ENCODE results near the gene CRLF2.

CRLF2 gene

DNA sequence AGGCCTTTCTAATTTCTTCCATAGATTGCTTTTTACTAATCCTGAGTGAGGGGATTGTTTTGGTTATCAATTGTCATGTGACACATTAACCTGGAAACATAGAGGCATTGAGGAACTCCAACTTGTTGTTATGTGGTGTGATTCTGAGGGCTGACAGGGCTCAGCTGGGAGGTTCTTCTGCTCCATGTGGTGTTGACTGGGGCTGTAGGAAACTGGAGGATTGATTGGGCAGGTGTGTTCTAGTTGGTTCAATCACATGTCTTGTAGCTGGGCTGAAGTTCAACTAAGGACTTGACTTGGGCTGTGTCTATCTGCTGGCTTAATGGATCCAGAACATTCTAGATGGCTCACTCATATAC is 10.8 kb upstream of the CRLF2 start:
- no peak for TF ChIP-seq CTCF (IDR thresholded peaks at IDR 0.05; ENCODE audit: extremely low read depth, missing control alignments)
- no peak for DNase-seq (ENCODE audit: low spot score)

DNA sequence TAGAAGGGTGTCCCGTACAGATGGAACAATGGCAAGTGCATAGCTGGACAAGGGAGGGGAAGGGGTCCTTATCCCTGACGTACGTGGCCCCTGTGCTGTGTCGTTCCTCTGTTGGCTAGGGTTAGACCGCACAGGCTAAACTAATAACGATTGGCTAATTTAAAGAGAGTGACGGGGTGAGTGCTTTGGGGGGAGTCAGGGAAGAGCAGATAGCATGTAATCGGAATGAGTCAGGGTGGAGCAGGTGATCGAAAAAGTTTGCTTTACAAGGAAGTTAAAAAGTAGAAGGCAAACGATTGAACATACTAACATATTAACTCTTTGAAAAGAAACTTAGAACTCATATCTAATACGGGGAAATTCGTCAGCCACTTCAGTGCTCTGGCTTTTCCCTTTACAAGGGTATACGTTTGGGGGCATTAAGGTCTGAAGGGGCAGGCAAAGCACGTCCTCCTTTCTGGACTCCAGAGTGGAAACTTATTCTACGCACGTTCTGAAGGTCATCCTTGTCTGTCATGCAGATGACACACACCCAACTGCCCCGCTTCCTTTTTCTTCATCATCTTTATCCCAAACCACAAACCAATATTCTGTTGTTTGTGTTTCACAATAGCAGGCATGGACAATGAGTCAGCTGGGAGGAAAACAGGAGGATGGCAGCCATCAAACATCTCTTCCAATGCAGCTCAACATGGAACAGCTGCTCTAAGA is 10.2 kb upstream of the CRLF2 start:
- no peak for TF ChIP-seq CTCF (IDR thresholded peaks at IDR 0.05; ENCODE audit: extremely low read depth, missing control alignments)
- DNase-seq (ENCODE audit: low spot score), result no peak

GRCh38 chrX:1221296-1221845 is 8.9 kb upstream of the CRLF2 start:
- no peak for DNase-seq (ENCODE audit: low spot score)
- no peak for TF ChIP-seq CTCF (IDR thresholded peaks at IDR 0.05; ENCODE audit: extremely low read depth, missing control alignments)

DNA sequence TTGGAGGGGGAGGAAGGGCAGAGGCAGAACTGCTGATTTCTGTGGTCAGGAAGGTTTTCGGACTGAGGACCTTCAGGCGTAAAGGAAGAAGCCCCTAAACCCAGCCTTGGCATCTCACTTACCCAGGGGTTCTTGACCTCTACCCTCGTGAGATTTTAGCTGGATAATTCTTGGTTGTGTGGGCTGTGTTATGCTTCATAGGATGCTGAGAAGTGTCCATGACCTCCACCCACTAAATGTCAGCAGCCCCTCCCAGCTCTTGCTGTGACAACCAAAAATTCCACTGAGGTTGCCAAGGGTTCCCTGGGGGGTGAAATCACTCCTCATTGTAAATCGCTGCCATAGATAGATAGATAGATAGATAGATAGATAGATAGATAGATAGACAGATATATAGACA is 5.8 kb upstream of the CRLF2 start:
- DNase-seq (ENCODE audit: low spot score), result no peak
- TF ChIP-seq CTCF (IDR thresholded peaks at IDR 0.05; ENCODE audit: extremely low read depth, missing control alignments), result no peak

- DNase-seq (ENCODE audit: low spot score), result peak; percentile 8
- TF ChIP-seq CTCF (IDR thresholded peaks at IDR 0.05; ENCODE audit: extremely low read depth, missing control alignments), result no peak
These were observed 2.8 kb upstream of the CRLF2 start for GRCh38 chrX:1215123-1215823.

GRCh38 chrX:1213971-1214370 is 1.5 kb upstream of the CRLF2 start:
- no peak for TF ChIP-seq CTCF (IDR thresholded peaks at IDR 0.05; ENCODE audit: extremely low read depth, missing control alignments)

DNA sequence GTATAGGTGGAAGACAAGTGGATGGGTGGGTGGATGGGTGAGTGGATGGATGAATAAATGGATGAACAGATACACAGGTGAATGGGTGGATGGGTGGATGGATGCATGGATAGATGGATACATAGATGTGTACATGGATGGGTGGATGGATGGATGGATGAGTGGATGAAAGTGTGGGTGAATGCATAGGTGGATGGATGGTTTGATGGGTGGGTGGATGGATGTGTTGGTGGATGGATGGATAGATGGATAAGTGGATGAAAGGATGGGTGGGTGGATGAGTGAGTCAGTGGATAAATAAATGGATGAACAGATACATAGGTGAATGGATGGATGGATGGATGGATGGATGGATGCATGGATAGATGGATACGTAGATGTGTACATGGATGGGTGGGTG is 1.6 kb downstream of the CRLF2 start:
- TF ChIP-seq CTCF (IDR thresholded peaks at IDR 0.05; ENCODE audit: extremely low read depth, missing control alignments), result no peak
- DNase-seq (ENCODE audit: low spot score), result no peak

More at GRCh38 chrX:1213971-1214370, 1.5 kb upstream of the CRLF2 start:
- DNase-seq (ENCODE audit: low spot score), result no peak
